DND-41 (cell line): ENCODE measurements around the gene CLSTN2.

ENCODE experiments used
- ATAC-seq: fragments of 200-7000 bp; cut with Tn5 transposase; 3 replicates; pipeline ENCODE4 v1.9.1; 2021; ENCODE audit warnings: low read depth; ENCODE audit not compliant: insufficient read depth
- DNase-seq: peaks from one replicate; pipeline ENCODE4 v3.0.0-alpha.2; 2020
- H2AFZ ChIP-seq: 2 replicates; pipeline ENCODE4 v1.6.0; 2012; ENCODE audit warnings: low read depth, low read length
- H3K27ac ChIP-seq: 2 replicates; pipeline ENCODE4 v1.5.1; 2012; ENCODE audit warnings: low read length, inconsistent platforms
- H3K27me3 ChIP-seq: fragments of 200-600 bp; sonication (generic); 2 replicates; pipeline ENCODE4 v1.6.0; 2012; ENCODE audit warnings: low read length, mild to moderate bottlenecking, inconsistent platforms; ENCODE audit not compliant: insufficient read depth, poor library complexity
- H3K36me3 ChIP-seq: 2 replicates; pipeline ENCODE4 v1.5.1; 2012; ENCODE audit warnings: low read length, inconsistent platforms; ENCODE audit not compliant: insufficient read depth
- H3K4me1 ChIP-seq: 2 replicates; pipeline ENCODE4 v1.5.1; 2012; ENCODE audit warnings: mild to moderate bottlenecking, low read length; ENCODE audit not compliant: insufficient read depth
- H3K4me2 ChIP-seq: 2 replicates; pipeline ENCODE4 v1.6.0; 2012; ENCODE audit warnings: mild to moderate bottlenecking, moderate library complexity, low read length, inconsistent platforms; ENCODE audit not compliant: insufficient read depth
- H3K4me3 ChIP-seq, 2 experiments: fragments of 200-600 bp in 1 of 2; shearing (Covaris generic) in 1 of 2; 2 replicates each; pipeline ENCODE4 v1.5.1; 2012 to 2016; ENCODE audit warnings: inconsistent platforms in 2 of 2, low read length in 2 of 2, mild to moderate bottlenecking in 2 of 2, low read depth in 1 of 2, moderate library complexity in 1 of 2
- H3K79me2 ChIP-seq: 2 replicates; pipeline ENCODE4 v1.6.0; 2012; ENCODE audit warnings: low read length, inconsistent platforms; ENCODE audit not compliant: insufficient read depth
- H3K9ac ChIP-seq: 2 replicates; pipeline ENCODE4 v1.6.0; 2012; ENCODE audit warnings: low read depth, mild to moderate bottlenecking, inconsistent platforms, low read length, moderate library complexity
- H3K9me3 ChIP-seq: 2 replicates; pipeline ENCODE4 v1.5.1; 2012; ENCODE audit warnings: low read length, moderate library complexity, mild to moderate bottlenecking, inconsistent platforms; ENCODE audit not compliant: insufficient read depth, severe bottlenecking
- H4K20me1 ChIP-seq: 2 replicates; pipeline ENCODE4 v1.6.0; 2012; ENCODE audit warnings: low read length; ENCODE audit not compliant: insufficient read depth
- CTCF ChIP-seq: IDR thresholded peaks from 2 replicates; pipeline ENCODE4 v1.5.1; 2012; ENCODE audit warnings: borderline replicate concordance, low read length, moderate library complexity, mild to moderate bottlenecking; ENCODE audit not compliant: poor library complexity, severe bottlenecking; ENCODE audit errors: extremely low read depth
- EZH2 ChIP-seq: IDR thresholded peaks from 3 replicates; pipeline ENCODE4 v1.6.1; 2012; ENCODE audit warnings: borderline replicate concordance, low read depth, mild to moderate bottlenecking, moderate library complexity, low read length, inconsistent platforms; ENCODE audit not compliant: severe bottlenecking

Gene CLSTN2

GRCh38 chr3:140292170-140292569 lies 357.2 kb downstream of the CLSTN2 start:
- H3K9ac ChIP-seq: no peak overlapping the region
- no peak overlapping the region for H3K27ac ChIP-seq
- H3K4me1 ChIP-seq: no peaks in the 10 kb centered on the region
- H2AFZ ChIP-seq: no peak overlapping the region
- H3K9me3 ChIP-seq: no peaks in the 10 kb centered on the region
- H3K79me2 ChIP-seq: no peaks in the 10 kb centered on the region
- no peak overlapping the region for H3K4me3 ChIP-seq
- no peaks in the 10 kb centered on the region for H4K20me1 ChIP-seq
- DNase-seq (no peak), ATAC-seq (no peak)
- H3K27me3 ChIP-seq: peaks cover 8% of the 10 kb centered on the region
- no peaks in the 10 kb centered on the region for H3K36me3 ChIP-seq
- no peak overlapping the region for H3K4me2 ChIP-seq
- TF ChIP-seq CTCF: no peak
- TF ChIP-seq EZH2: no peak

- Histone ChIP-seq H4K20me1 (no peaks in the 10 kb centered on the region), H3K4me3 (no peak overlapping the region), H3K9me3 (no peaks in the 10 kb centered on the region), H3K4me1 (no peaks in the 10 kb centered on the region), H2AFZ (no peak overlapping the region), H3K79me2 (no peaks in the 10 kb centered on the region), H3K27me3 (peaks cover 10% of the 10 kb centered on the region), H3K36me3 (no peaks in the 10 kb centered on the region), H3K27ac (no peak overlapping the region), H3K9ac (no peak overlapping the region), H3K4me2 (no peak overlapping the region)
- ATAC-seq (no peak), DNase-seq (no peak)
- no peak for TF ChIP-seq CTCF
- TF ChIP-seq EZH2: no peak
These were observed 357.7 kb downstream of the CLSTN2 start for GRCh38 chr3:140292684-140293083.

GRCh38 chr3:140294058-140294457 lies 359.1 kb downstream of the CLSTN2 start:
- Histone ChIP-seq H3K36me3 (no peaks in the 10 kb centered on the region), H3K27me3 (peaks cover 12% of the 10 kb centered on the region), H4K20me1 (no peaks in the 10 kb centered on the region), H3K79me2 (no peaks in the 10 kb centered on the region), H3K4me2 (no peak overlapping the region), H3K27ac (no peak overlapping the region), H3K9ac (no peak overlapping the region), H3K4me1 (no peaks in the 10 kb centered on the region), H3K9me3 (no peaks in the 10 kb centered on the region), H2AFZ (no peak overlapping the region), H3K4me3 (no peak overlapping the region)
- TF ChIP-seq CTCF (no peak), EZH2 (no peak)
- no peak for DNase-seq
- ATAC-seq: no peak

GRCh38 chr3:140296796-140297352 lies 361.9 kb downstream of the CLSTN2 start:
- H3K9me3 ChIP-seq: no peaks in the 10 kb centered on the region
- ATAC-seq: no peak
- H3K9ac ChIP-seq: no peak overlapping the region
- no peaks in the 10 kb centered on the region for H3K79me2 ChIP-seq
- no peaks in the 10 kb centered on the region for H4K20me1 ChIP-seq
- no peak overlapping the region for H3K4me2 ChIP-seq
- no peak overlapping the region for H2AFZ ChIP-seq
- no peaks in the 10 kb centered on the region for H3K36me3 ChIP-seq
- no peak overlapping the region for H3K27ac ChIP-seq
- no peaks in the 10 kb centered on the region for H3K4me1 ChIP-seq
- H3K27me3 ChIP-seq: peaks cover 16% of the 10 kb centered on the region
- no peak overlapping the region for H3K4me3 ChIP-seq
- no peak for DNase-seq
- TF ChIP-seq CTCF (no peak), EZH2 (no peak)
